Thoracic aorta (tissue), 2 donors: Measurements from ENCODE around the gene POLR3F. TPM values are rescaled to one million over a fixed set of nuclear protein-coding genes. Genes with fewer than 3 reads are reported as not detected.

Source experiments
- ATAC-seq: fragments of 150-250 bp; one replicate; pipeline ENCODE4 v1.8.0; 2017; ENCODE audit warnings: low read depth; ENCODE audit not compliant: insufficient number of reproducible peaks, low FRiP score
- DNase-seq: peaks from one replicate; pipeline ENCODE4 v3.0.0-alpha.2; 2020; ENCODE audit warnings: low spot score
- H3K27ac ChIP-seq, 2 donors: fragments of 200-600 bp; sonication (generic); 1 replicate in 1 of 2; 2 replicates in 1 of 2; pipeline ENCODE4 v1.5.1; 2016; ENCODE audit warnings: mild to moderate bottlenecking in 2 of 2, moderate library complexity in 2 of 2
- H3K27me3 ChIP-seq: fragments of 200-600 bp; sonication (generic); replicated peaks from 2 replicates; pipeline ENCODE4 v1.6.0; 2016; ENCODE audit warnings: mild to moderate bottlenecking; ENCODE audit not compliant: insufficient read depth
- H3K36me3 ChIP-seq: fragments of 200-600 bp; sonication (generic); one replicate; pipeline ENCODE4 v1.5.1; 2016
- H3K4me1 ChIP-seq, 2 donors: fragments of 200-600 bp; sonication (generic); 1 replicate in 1 of 2; 2 replicates in 1 of 2; pipeline versions ENCODE4 v1.5.1 to v1.6.0; 2016; ENCODE audit warnings: low read depth in 2 of 2, mild to moderate bottlenecking in 1 of 2; ENCODE audit not compliant: control insufficient read depth in 1 of 2
- H3K4me3 ChIP-seq: fragments of 200-600 bp; sonication (generic); 2 replicates; pipeline ENCODE4 v1.5.1; 2016; ENCODE audit warnings: mild to moderate bottlenecking
- H3K9me3 ChIP-seq: fragments of 200-600 bp; sonication (generic); 2 replicates; pipeline ENCODE4 v1.5.1; 2016
- CTCF ChIP-seq: fragments of 200-600 bp; sonication (generic); IDR thresholded peaks from one replicate; pipeline ENCODE4 v1.5.1; 2019; ENCODE audit warnings: antibody characterized with exemption
- total RNA-seq, 2 donors: library from RNA; depleted of rRNA; stranded (reverse); fragments of >200 nt; gene quantifications; one replicate each; pipeline versions ENCODE4 v1.1.0 to v1.2.3, GENCODE V29; 2016

The POLR3F gene
- total RNA-seq, 2 donors from 2014 or later: 9.1 to 17.1 TPM

DNA sequence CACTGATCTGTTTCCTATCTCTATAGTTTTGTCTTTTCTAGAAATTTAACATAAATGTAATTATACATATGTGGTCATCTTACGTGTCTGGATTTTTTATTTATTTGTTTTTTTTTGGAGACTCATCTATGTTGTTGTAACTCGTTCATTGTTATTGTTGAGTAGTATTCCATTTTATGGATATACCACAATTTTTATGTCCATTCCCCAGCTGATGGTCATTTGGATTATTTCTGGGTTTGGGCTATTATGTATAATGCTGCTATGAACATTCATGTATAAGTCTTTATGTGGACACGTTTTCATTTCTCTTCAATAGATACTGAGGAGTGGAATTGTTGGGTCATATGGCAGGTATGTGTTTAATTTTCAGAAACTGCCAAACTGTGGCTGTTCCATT lies 10.6 kb upstream of the POLR3F start:
- Histone ChIP-seq H3K4me3 (no peak overlapping the region), H3K4me1 (no peaks in the 10 kb centered on the region), H3K9me3 (no peaks in the 10 kb centered on the region), H3K27ac (no peak overlapping the region), H3K27me3 (no peaks in the 10 kb centered on the region), H3K36me3 (no peaks in the 10 kb centered on the region)
- ATAC-seq (no peak), DNase-seq (no peak)
- no peak for TF ChIP-seq CTCF

- H3K4me3 ChIP-seq: no peak overlapping the region
- H3K27ac ChIP-seq: no peak overlapping the region
- ATAC-seq (no peak), DNase-seq (no peak)
- no peaks in the 10 kb centered on the region for H3K9me3 ChIP-seq
- no peaks in the 10 kb centered on the region for H3K36me3 ChIP-seq
- H3K4me1 ChIP-seq: peaks cover 8 to 19% of the 10 kb centered on the region in 2 donors
- no peak for TF ChIP-seq CTCF
- H3K27me3 ChIP-seq: no peaks in the 10 kb centered on the region
Measured at GRCh38 chr20:18465536-18466200, 1.5 kb upstream of the POLR3F start.

DNA sequence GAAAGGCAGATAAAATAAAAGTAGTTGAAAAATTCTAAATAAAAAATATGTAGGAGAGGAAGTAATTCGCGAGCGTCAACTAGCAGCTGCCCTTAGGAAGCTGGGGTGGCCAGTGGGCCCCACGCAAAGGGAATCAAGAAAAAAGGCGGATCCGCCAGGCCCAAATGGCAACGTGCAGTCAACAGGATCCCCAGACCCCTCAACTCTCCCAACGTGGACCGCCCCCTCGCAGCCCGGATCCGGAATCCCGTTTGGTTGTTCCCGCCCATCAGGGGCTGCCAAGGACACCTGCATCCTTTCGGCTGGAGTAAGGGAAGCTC lies 656 bp upstream of the POLR3F start:
- Histone ChIP-seq H3K9me3 (no peaks in the 10 kb centered on the region), H3K27ac (no peak overlapping the region), H3K4me3 (peak overlapping the region; percentile 87), H3K36me3 (no peaks in the 10 kb centered on the region), H3K27me3 (no peaks in the 10 kb centered on the region), H3K4me1 (peaks cover 8 to 19% of the 10 kb centered on the region in 2 donors)
- DNase-seq (no peak), ATAC-seq (peak; percentile 72)
- TF ChIP-seq CTCF: no peak

DNA sequence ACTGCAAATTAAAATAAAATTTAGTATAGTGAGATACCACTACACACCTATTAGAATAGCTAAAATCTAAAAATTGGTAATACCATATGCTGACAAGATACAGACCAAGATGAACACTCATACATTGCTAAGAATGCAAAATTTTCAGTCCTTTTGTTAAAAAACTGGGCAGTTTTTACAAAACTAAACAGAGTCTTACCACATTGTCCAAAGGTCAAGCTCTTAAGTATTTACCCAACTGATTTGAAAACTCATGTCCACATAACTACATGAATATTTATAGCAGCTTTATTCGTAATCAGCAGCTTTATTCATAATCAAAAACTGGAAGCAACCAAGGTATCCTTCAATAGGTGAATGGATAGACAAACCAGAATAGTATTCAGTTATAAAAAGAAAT lies 10.0 kb downstream of the POLR3F start:
- no peak for TF ChIP-seq CTCF
- Histone ChIP-seq H3K36me3 (peaks cover 34% of the 10 kb centered on the region), H3K27me3 (no peaks in the 10 kb centered on the region), H3K4me1 (no peaks in the 10 kb centered on the region), H3K4me3 (no peak overlapping the region), H3K9me3 (no peaks in the 10 kb centered on the region), H3K27ac (no peak overlapping the region)
- DNase-seq (no peak), ATAC-seq (no peak)

GRCh38 chr20:18477821-18478220 lies 10.6 kb downstream of the POLR3F start:
- H3K9me3 ChIP-seq: no peaks in the 10 kb centered on the region
- H3K27ac ChIP-seq: no peak overlapping the region
- ATAC-seq: no peak
- no peaks in the 10 kb centered on the region for H3K27me3 ChIP-seq
- peaks cover 38% of the 10 kb centered on the region for H3K36me3 ChIP-seq
- H3K4me3 ChIP-seq: no peak overlapping the region
- H3K4me1 ChIP-seq: no peaks in the 10 kb centered on the region
- no peak for TF ChIP-seq CTCF
- DNase-seq: no peak
